RKO (cell line): ENCODE data around the gene LINC00632.
"Not testable (repeated sequence)": the region's sequence is repeated elsewhere in the genome, so short reads cannot be mapped to it uniquely, and the experiment has no call there.

Source experiments
- DNase-seq: peaks from one replicate; pipeline ENCODE4 v3.0.0-alpha.2; 2016; ENCODE audit warnings: low spot score

The LINC00632 gene

DNA sequence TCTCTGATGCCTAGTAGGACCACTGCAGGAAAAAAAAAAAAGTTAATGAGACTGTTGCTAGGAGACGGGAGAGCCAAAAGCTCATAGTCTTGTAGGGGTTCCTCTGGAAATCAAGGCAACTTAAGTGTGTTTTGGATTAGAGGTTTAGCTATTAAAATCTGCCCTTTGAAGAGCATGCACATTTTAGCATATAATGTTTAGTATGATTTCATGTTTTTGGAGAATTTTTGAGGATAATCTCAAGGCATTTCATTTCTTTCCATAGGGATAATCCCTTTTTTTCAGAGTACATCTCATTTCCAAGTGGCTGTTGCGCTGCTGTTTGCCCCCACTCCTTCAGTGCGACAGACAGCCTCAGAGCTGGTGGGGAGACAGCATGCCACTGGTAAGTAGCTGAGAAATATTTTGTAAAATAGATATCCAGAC, at the start of gene LINC00632:
Gene LINC00632 (plus strand): TSS at position 339 of the 426 bp plus-strand sequence.
- no peak for DNase-seq

DNA sequence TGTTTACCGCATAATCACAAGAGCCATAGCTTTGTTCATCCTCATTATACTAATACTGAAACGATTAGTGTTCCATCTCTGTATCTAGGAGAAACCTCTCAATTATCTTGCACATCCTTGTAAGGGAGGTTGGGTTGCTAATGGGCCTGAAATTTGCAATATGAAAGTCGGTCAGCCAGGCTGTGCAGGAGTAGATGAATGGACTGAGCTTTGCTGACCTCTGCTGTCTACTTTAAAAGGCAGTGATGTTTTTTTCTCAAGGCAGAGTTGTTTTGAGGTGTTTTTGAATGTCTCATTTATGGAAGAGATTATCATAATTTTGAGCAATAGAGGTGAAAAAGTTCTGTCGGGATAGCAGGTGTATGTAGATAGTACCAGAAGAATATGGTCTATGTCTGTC, 47.9 kb upstream of the LINC00632 start:
- DNase-seq = peak; percentile 31

DNA sequence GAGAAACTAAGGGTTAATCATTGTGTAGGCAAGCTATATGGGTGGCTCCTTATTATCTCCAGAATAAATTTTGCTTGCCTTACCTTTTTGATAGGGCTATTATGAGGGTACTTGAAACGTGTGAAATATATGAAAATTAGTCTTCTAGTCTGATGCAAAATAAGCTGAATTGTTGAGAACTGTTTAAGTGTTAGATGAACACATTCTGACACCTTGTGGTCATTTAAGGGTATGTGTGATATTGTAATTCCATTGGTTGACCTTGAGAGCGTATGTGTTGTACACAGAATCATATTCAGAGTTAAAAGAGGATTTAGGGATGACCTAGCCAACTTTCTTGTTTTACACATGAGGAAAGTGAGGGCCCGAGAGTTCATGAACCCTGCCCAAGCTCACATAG, 44.6 kb upstream of the LINC00632 start:
- DNase-seq = peak; percentile 69

DNA sequence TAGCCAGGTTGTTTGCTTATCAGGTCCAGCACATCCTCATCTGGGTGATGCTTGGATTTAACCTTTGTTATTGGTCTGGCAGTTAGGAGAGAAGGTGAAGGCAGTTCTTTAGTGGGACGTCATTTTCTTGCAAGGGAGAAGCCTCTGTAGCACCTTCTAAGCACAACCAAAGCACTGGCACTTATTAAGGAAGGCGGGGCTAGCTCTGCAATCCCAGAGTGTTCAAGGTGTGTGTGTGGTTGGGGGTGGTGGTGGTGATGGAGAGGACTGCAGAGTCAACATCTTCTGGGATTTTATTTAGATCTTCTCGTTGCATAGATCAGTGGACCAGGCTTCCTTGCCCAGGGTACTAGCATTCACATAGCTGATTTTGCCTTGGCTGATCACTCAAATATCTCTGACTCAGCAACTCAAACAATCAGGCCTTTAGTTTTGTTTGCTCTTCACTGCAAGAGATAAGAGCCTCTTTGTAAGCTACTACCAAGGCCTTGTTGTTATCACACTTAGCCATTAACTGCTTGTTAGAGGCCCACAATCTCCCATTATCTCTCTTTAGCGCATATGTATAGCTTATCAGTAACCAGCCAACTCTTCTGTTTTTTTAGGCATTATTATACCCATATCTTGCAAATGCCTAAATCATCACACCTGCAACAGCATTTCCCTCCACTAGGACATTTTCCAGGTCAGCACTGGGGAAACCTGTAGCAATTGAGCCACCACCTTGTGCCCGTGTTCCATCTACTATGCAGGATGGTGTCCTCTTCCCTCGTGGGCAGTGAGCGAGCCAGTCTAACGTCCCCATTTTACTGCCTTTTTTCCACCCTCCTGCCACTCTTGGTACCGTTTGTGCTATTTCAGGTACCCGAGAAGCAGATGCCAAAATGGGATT, 36.5 kb upstream of the LINC00632 start:
- no peak for DNase-seq

DNA sequence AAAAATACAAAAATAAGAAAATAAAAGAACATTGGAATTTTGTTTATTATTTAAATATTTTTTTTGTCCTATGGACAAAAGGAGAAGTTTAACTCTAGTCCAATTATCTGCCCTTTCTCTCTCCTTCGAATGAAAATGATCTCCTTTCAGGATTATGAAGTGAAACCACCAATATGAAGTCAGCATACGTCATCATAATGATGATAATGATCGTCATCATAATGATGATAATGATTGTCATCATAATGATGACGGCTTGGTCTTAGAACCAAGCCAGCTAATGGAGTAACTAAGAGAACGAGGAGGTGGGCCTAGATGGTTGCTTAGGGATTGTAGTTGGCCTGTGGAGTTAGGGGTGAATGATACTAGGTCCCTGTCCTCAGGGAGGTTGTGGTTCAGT, 21.9 kb upstream of the LINC00632 start:
- no peak for DNase-seq

DNA sequence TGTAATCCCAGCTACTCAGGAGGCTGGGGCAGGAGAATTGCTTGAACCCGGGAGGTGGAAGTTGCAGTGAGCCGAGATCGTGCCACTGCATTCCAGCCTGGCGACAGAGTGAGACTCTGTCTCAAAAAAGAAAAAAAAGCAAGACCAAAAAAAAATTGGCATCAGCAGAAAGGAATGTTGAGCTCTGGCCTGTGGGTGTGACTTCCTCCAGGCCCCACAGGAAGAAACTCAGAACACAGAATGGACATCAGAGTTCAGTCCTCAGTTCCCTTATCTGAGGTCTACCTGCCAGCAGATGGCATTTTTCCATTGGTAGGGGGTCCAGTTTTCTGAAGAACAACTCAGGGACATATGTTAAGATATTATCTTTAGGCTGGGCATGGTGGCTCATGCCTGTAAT, 18.0 kb upstream of the LINC00632 start:
- not testable (repeated sequence) for DNase-seq

DNA sequence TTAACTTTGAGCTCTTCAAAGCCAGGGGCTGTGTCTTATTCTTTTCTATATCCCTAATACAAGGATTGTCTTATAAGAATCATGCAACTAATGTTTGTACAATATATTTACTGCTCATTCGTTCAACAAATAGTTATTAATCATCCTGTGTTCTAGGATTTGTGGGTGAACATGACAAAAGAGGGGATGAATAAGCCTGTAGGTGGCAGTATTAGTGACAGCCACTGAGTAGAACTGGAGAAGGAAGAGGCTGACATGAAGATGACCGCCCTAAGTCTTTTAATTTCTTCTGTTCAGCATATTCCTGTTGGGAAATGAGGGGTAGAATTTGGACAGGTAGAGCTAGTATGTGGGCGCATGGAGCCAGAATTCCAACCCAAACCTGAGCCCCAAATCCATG, 11.9 kb upstream of the LINC00632 start:
- DNase-seq = no peak

DNA sequence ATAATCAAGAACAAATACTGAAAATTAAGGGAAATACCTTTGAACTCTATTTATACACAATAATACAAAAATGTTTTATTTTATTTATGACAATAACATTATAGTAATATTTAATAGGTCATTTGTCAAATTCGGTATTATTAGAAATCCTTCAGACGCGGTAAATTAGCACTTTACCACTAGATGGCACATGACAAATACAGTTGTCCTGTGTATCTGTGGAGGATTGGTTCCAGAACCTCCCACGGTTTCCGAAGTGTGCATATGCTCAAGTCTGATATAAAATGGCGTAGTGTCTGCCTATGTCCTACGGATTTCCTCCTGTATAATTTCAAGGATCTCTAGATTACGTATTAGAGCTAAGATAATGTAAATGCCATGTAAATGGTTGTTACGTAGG, 8.1 kb upstream of the LINC00632 start:
- peak; percentile 61 for DNase-seq

DNA sequence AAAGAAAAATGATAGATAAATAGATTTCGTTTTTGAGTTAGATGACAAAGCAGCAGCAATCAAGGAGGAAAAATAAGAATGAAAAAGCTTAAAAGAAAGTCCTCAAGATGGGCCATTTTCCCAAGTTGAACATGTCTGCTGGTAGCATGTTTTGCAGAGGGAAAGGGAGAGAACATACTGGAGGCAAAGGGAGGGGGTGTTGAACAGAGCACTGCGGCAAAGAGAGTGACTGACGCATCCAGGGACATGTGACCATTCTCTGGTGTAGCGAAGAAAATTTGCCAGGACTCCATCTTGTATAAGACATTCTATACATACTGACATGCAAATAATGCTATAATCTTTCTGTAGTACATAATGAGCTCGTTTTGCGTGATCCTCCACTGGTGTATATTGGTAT, 1.2 kb downstream of the LINC00632 start:
- no peak for DNase-seq

DNA sequence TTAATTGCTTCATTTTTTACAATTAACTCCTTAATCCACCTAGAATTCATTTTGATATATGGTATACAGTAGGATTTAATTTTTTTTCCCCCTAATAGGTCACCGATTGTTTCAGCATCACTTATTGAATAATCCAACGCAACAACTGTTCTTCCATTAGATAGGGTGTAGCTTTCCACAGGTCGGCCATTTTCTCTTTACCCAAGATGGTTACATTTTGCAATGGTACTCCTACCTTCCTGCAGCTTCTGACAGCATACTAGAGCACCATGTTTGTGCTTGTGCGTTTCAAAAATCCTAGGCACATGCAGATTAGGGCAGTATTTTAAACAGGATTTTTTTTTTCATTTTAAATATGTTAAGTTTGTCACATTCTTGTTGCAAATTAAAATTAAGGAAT, 2.3 kb downstream of the LINC00632 start:
- no peak for DNase-seq

DNA sequence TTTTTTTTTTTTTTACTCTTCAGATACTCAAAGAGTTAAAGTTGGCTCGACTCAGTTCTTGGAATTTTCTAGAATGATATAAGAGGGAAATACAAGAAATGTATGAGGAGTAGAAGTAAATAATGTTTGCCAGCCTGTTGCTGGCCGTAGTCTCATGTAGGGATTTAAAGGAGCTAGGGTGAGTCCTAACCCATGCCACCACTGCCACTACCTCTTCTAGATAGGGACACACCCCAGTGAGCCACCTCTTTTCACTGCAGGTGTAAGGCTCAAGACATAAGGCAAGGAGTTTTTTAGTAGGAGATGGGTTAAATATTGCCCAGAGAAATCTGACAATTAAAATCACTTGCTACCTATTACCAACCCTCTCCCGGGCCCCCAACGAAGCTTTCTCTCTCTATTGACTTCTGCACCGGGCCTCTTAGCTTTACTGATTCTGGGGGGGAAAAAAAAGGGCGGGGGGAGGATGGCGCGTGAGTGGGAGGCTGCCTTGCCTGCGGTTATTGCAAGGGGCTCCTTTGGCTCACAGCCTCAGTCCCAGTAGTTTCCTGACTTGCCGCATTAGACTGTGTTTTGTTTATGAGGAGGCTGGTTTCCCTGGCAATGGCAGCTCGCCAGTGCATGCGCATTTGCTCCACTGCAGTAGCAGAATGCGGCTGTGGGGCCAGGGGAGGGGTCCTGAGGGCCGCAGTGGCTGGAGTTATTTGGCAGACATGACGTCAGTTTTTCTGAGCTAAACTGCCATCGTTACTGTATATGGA, 3.0 kb downstream of the LINC00632 start:
- DNase-seq = no peak

DNA sequence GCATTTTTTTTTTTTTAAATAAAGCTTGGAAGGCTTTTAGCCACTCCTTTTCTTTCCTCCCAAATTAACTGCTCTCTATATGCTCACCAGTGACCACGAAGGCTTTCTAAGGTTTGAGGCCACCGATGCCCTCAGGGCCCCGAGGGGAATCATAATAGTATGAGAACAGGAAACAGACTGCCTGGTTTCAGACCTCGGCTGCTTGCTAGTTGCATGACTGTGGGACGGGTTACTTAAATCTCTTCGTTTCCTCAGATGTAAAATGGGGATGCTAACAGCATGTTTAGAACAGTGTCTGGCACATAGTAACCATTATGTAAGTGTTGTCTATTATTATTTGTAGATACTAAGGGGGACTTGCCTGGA, 3.6 kb downstream of the LINC00632 start:
- DNase-seq = no peak

DNA sequence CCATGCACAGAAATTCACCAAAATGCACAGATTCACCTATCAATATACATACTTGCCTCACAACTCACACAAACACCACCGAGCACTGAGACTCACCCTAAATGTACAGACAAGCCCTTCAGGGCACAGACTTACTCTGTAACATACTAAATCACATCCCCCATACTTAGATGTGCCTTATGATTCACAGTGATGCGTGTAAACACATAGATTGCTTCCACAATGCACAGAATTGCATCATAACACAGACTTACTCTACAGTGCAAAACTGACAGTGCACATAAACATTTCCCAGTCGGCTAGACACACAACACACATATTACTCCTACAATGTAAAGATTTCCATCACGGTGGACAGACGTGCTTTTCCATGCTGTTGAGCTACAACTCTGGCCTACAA, 6.2 kb downstream of the LINC00632 start:
- peak; percentile 1 for DNase-seq

DNA sequence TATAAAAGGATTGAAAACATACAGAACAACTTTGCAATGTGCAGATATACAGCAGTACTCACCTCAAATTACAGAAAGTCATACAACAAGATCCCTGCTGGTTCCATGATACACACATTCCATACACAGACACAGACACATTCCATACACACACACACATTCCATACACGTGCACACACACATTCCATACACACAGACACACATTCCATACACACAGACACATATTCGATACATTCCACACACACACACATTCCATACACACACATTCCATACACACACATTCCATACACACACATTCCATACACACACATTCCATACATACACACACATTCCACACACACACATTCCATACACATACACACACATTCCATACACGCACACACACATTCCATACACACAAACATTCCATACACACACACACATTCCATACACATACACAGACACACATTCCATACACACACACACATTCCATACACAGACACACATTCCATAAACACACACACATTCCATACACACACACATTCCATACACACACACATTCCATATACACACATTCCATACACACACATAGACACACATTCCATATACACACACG, 13.7 kb downstream of the LINC00632 start:
- DNase-seq = no peak

DNA sequence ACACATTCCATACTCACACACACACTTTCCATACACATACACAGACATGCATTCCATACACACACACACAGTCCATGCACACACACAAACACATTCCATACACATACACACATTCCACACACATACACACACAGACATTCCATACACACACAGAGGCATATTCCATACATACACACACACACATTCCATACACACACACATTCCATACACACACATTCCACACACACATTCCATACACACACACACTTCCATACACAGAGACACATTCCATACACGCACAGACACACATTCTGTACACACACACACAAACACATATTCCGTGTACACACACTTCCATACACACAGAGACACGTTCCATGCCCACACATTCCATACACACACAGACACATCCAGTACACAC, 14.8 kb downstream of the LINC00632 start:
- no peak for DNase-seq

DNA sequence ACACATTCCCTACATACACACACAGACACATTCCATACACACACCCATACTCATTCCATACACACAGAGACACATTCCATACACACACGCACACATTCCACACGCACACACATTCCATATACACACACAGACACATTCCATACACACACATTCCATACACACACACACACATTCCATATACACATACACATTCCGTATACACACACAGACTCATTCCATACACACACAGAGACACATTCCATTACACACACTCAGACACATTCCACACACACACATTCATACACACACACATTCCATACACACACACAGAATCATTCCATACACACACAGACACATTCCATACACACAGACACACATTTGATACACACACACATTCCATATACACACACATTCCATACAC, 15.2 kb downstream of the LINC00632 start:
- no peak for DNase-seq

DNA sequence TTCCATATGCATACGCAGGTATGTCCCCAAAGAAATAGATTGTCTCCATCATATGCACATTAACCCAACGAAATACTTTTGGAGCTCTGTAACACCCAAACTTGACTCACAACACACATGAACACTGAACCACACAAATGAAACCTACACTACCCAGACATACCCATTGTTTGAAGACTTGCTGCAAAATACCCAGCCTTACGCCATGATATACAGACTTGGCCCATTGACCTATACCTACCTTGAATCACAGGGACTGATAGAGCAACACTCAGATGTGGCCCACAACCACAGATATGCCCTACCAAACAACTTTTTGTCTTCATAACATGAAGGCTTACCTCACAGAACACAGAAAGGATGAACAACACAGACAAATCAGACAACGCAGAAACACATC, 15.9 kb downstream of the LINC00632 start:
- DNase-seq = no peak

DNA sequence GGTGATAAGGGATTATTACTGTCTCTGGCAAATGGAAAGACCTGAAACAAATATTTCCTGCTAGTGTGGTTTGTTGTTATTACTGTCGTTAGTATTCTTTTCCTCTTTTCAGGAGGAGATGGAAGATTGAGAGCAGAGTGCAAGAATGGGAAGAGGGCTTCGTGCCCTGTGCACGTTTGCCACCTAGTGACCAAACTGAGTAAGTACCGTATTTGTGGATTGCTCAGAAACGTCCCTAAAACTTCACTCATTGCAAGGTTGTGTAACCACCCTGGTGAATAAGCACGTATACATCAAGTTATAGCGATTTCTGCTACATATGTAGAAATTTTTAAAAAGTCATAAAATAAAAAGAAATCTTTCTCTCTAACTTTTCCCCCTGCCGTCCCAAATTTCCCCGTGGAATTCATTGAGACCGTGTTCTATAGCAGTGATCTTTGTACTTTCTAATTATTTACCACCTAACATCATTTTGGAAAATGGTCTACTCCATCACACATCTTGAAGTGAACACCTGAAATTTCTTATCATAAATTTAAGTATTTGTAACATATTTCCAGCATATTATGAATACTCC, 24.3 kb downstream of the LINC00632 start:
- DNase-seq = peak; percentile 72

DNA sequence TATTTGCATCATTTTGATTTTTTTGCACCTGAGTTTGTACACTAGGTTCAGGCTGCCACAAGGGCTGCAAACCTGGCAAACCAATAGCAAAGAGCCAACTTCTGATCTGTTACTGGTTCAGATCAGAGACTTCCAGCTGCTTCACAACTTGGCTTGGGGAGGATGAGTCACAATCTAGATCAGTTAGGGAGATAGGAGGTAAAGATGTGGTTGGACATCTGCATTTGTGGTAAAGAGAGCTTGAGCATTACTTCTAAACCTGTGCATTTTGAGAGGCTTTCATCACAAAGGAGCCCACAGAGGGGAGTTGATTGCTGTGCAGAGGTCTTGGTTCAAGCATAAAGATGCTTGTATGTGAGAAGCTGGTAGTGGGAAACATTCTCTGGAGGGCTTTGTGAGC, 34.5 kb downstream of the LINC00632 start:
- DNase-seq = no peak

DNA sequence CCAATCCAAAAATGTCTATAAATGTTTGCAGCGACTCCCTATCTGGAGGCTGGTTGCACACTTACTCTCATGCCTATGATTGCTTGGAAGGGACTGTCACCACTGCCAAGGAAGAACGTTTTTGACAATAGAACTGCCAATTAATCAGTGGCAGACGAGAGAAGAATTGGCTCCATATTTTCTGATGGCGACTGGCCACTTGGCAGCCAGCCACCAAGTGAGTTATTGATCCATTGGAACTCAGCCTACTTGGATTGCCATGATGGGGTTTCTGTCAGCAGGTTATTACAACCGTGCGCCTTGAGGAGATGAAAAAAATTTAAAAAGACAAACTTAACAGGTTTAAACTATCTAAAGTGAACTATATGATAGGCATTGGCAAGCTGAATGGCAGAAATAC, 47.4 kb downstream of the LINC00632 start:
- no peak for DNase-seq

DNA sequence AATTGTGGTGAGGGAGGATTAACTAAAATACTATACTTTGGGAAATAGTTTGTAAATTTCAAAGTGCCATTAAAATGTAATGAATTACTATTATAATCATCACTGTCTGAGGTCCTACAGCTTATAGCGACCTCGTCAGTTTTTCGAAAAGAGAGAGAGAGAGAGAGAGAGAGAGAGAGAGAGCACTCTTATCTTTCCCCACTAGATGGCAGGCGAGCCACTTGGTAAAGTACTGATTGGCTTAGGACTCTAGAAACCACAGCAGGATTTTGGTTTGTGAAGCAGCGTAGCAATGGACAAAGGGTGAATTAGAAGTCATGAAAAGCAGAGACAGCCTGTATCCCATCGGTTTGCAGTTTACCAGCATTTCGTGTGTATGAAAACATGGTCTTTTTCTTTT, 52.5 kb downstream of the LINC00632 start:
- peak; percentile 58 for DNase-seq

DNA sequence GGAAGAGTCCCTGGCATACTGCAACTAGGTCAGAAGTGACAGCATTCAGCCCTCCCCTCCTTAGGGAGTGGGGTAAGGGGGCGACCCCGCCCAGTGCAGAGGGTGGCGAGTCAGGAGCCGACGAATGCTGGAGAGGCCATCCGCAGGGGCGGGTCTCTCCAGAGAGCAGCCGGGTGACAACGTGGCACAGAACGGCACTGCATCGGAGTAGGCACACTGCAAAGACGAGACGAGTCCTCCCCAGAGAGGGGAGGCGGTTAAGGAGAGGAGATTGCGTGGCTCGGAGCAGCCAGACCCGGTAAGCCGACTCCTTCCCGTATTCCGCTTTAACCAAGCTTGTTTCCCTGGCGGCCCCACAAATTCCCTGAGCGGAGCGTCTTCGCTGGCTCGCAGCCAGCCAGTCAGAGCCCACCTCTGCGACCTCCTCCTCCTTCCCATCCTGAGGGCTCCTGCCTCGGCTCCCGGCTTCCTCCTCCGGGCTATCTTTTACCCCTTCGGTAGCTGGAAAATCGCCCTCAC, 54.9 kb downstream of the LINC00632 start:
- DNase-seq = no peak
